Panc1 (cell line): Measurements from ENCODE around the gene RPS6KA3. TPM values are rescaled to one million over a fixed set of nuclear protein-coding genes. Genes with fewer than 3 reads are reported as not detected.

Experiments
- ATAC-seq: fragments of 200-7000 bp; cut with Tn5 transposase; 2 replicates; pipeline ENCODE4 v1.9.1; 2020; ENCODE audit warnings: mild to moderate bottlenecking, moderate library complexity
- BruUV-seq: library from RNA; stranded (reverse); fragments of 400-500 nt; replicated peaks from 2 replicates; lab custom pipeline; 2021; lab: Mats Ljungman, UMichigan
- CTCF ChIA-PET: fragments of 300-600 bp; sonication (Branson Sonifier 250); formaldehyde crosslinking; loops from one replicate; lab custom pipeline; 2022; ENCODE audit warnings: antibody characterized with exemption; lab: Charles Lee
- POLR2A ChIA-PET: fragments of 300-600 bp; sonication (Branson Sonifier 250); formaldehyde crosslinking; loops from one replicate; lab custom pipeline; 2022; ENCODE audit warnings: antibody characterized with exemption; lab: Charles Lee
- DNase-seq: peaks from one replicate; pipeline ENCODE4 v3.0.0-alpha.2; 2010; ENCODE audit warnings: low read depth, low spot score
- H3K27ac ChIP-seq: 2 replicates; pipeline ENCODE4 v1.5.1; 2011; ENCODE audit warnings: mild to moderate bottlenecking, low read length, inconsistent platforms
- H3K27me3 ChIP-seq: fragments of 200-500 bp; sonication (Bioruptor generic); 2 replicates; pipeline ENCODE4 v1.6.0; 2014; ENCODE audit warnings: low read length, inconsistent platforms; ENCODE audit not compliant: control insufficient read depth, insufficient read depth
- H3K36me3 ChIP-seq: fragments of 200-500 bp; sonication (Bioruptor generic); 2 replicates; pipeline ENCODE4 v1.5.1; 2014; ENCODE audit warnings: inconsistent platforms, mild to moderate bottlenecking, low read length, moderate library complexity; ENCODE audit not compliant: control insufficient read depth, insufficient read depth
- H3K4me1 ChIP-seq: 2 replicates; pipeline ENCODE4 v1.5.1; 2011; ENCODE audit warnings: inconsistent platforms, mild to moderate bottlenecking, low read length, moderate library complexity; ENCODE audit not compliant: control insufficient read depth, insufficient read depth
- H3K4me3 ChIP-seq, 2 experiments: 2 replicates each; pipeline ENCODE4 v1.5.1; 2011 to 2012; ENCODE audit warnings: low read depth in 2 of 2, low read length in 2 of 2, mild to moderate bottlenecking in 2 of 2, inconsistent platforms in 1 of 2, moderate library complexity in 1 of 2
- H3K9me3 ChIP-seq: fragments of 200-500 bp; sonication (Bioruptor generic); 2 replicates; pipeline ENCODE4 v1.5.1; 2014; ENCODE audit warnings: low read depth, mild to moderate bottlenecking, inconsistent platforms, low read length, moderate library complexity; ENCODE audit not compliant: control insufficient read depth, insufficient read depth
- POLR2AphosphoS5 ChIP-seq: IDR thresholded peaks from 2 replicates; pipeline ENCODE4 v1.6.1; 2012; ENCODE audit warnings: mild to moderate bottlenecking, low read depth, low read length, moderate library complexity
- SIN3A ChIP-seq: IDR thresholded peaks from 2 replicates; pipeline ENCODE4 v1.6.1; 2012; ENCODE audit warnings: low read depth, mild to moderate bottlenecking, low read length, moderate library complexity, borderline replicate concordance; ENCODE audit not compliant: insufficient read depth
- TCF7L2 ChIP-seq: IDR thresholded peaks from 2 replicates; pipeline ENCODE4 v1.6.1; 2011; ENCODE audit warnings: mild to moderate bottlenecking, low read depth, low read length, inconsistent platforms
- in situ Hi-C: cut with HindIII; loops from 2 replicates; pipeline ENCODE4 v1.10.0; 2016; ENCODE audit warnings: low sequenced_read_pairs, low pct_unique_long_range_greater_than_20kb
- intact Hi-C: fragments of 100-400 bp; cut with micrococcal nuclease; formaldehyde crosslinking; loops from one replicate; pipeline ENCODE4 v1.10.0; 2022; ENCODE audit not compliant: unreplicated experiment
- total RNA-seq: library from RNA; stranded (reverse); gene quantifications from one replicate; pipeline ENCODE4 v1.2.1, GENCODE V29; 2021; ENCODE audit not compliant: unreplicated experiment
- TF ChIP-seq, protein P1 (sequence below), 2 experiments: IDR thresholded peaks; 2 replicates each; pipeline ENCODE4 v1.6.1; 2011 to 2012; ENCODE audit warnings: low read depth in 2 of 2, control low read depth in 1 of 2, low read length in 1 of 2, mild to moderate bottlenecking in 1 of 2, moderate library complexity in 1 of 2; ENCODE audit not compliant: insufficient read depth in 1 of 2
- TF ChIP-seq, protein P2 (sequence below): fragments of 450-650 bp; IDR thresholded peaks from 2 replicates; pipeline ENCODE4 v1.5.1; 2017; ENCODE audit warnings: mild to moderate bottlenecking

Gene RPS6KA3
- total RNA-seq, 1 experiment from 2014 or later = 40.5 TPM

DNA sequence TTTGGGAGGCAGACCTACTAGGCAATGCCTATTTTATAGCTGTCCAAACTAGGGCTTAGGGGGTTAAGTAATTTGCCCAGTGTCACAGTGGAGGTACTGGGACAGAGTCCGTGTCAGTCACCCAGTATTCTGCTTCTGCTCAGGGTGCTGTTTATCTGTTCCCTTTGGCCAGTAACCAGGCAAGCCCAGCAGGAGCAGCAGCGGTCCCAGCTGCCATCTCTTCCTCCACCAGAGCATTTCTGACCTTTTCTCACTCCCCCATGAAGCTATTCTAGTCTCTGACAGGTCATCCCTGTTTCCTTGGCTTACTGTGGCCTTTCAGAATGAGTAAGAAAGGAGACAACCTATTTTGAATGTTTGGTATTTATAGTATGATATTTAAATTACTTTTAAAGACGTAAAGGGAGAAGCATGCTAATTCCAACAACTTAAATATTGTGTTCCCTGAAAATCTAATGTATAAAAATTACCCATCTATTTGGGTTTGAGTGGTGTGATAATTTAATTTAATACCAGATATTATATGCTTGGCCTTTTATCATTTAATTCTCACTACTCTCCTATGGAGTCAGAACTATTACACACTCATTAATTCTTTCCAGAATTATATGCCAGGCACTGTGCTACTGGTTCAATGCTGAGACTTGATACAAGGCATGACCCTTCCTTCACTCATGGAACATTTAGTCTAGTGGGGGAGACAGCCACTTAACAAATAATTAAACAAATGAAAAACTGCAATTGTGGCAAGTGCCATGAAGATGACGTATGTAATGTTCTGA, 60.6 kb downstream of the RPS6KA3 start:
- no peak for DNase-seq
- H3K36me3 ChIP-seq = no peaks in the 10 kb centered on the region; the same call in 1 of the 2 replicates
- no peak for ATAC-seq
- no peak overlapping the region for H3K27ac ChIP-seq
- BruUV-seq = no TSS peak
- H3K4me1 ChIP-seq = no peaks in the 10 kb centered on the region
- H3K27me3 ChIP-seq = no peaks in the 10 kb centered on the region
- TF ChIP-seq POLR2AphosphoS5 (no peak), TCF7L2 (no peak), SIN3A (no peak)
- TF ChIP-seq, protein P1, sequence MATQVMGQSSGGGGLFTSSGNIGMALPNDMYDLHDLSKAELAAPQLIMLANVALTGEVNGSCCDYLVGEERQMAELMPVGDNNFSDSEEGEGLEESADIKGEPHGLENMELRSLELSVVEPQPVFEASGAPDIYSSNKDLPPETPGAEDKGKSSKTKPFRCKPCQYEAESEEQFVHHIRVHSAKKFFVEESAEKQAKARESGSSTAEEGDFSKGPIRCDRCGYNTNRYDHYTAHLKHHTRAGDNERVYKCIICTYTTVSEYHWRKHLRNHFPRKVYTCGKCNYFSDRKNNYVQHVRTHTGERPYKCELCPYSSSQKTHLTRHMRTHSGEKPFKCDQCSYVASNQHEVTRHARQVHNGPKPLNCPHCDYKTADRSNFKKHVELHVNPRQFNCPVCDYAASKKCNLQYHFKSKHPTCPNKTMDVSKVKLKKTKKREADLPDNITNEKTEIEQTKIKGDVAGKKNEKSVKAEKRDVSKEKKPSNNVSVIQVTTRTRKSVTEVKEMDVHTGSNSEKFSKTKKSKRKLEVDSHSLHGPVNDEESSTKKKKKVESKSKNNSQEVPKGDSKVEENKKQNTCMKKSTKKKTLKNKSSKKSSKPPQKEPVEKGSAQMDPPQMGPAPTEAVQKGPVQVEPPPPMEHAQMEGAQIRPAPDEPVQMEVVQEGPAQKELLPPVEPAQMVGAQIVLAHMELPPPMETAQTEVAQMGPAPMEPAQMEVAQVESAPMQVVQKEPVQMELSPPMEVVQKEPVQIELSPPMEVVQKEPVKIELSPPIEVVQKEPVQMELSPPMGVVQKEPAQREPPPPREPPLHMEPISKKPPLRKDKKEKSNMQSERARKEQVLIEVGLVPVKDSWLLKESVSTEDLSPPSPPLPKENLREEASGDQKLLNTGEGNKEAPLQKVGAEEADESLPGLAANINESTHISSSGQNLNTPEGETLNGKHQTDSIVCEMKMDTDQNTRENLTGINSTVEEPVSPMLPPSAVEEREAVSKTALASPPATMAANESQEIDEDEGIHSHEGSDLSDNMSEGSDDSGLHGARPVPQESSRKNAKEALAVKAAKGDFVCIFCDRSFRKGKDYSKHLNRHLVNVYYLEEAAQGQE (IDR thresholded peaks at IDR 0.05; ENCODE audit: insufficient read depth in 1 of 2, low read depth in 2 of 2, low read length in 1 of 2) = no peak
- TF ChIP-seq, protein P2, sequence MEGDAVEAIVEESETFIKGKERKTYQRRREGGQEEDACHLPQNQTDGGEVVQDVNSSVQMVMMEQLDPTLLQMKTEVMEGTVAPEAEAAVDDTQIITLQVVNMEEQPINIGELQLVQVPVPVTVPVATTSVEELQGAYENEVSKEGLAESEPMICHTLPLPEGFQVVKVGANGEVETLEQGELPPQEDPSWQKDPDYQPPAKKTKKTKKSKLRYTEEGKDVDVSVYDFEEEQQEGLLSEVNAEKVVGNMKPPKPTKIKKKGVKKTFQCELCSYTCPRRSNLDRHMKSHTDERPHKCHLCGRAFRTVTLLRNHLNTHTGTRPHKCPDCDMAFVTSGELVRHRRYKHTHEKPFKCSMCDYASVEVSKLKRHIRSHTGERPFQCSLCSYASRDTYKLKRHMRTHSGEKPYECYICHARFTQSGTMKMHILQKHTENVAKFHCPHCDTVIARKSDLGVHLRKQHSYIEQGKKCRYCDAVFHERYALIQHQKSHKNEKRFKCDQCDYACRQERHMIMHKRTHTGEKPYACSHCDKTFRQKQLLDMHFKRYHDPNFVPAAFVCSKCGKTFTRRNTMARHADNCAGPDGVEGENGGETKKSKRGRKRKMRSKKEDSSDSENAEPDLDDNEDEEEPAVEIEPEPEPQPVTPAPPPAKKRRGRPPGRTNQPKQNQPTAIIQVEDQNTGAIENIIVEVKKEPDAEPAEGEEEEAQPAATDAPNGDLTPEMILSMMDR = no peak
- H3K9me3 ChIP-seq = no peaks in the 10 kb centered on the region
- in situ Hi-C loops (no loop called here), intact Hi-C loops (no loop called here)
- H3K4me3 ChIP-seq = no peak overlapping the region
- ChIA-PET POLR2A (no interaction called here), CTCF (interaction anchor here (0.7 kb wide), 1 partner anchor 19 kb away, joined by 3 read pairs; no protein-coding TSS in a partner anchor)

GRCh38 chrX:20204351-20204750, 62.4 kb downstream of the RPS6KA3 start:
- ChIA-PET POLR2A (no interaction called here), CTCF (no interaction called here)
- no peaks in the 10 kb centered on the region for H3K27me3 ChIP-seq
- no peaks in the 10 kb centered on the region for H3K9me3 ChIP-seq
- no peaks in the 10 kb centered on the region for H3K4me1 ChIP-seq
- H3K4me3 ChIP-seq = no peak overlapping the region
- no peak overlapping the region for H3K27ac ChIP-seq
- TF ChIP-seq, protein P2 = no peak
- no peak for TF ChIP-seq TCF7L2
- no peaks in the 10 kb centered on the region; the same call in 1 of the 2 replicates for H3K36me3 ChIP-seq
- intact Hi-C loops (no loop called here), in situ Hi-C loops (no loop called here)
- BruUV-seq = no TSS peak
- ATAC-seq (no peak), DNase-seq (no peak)
